CD14-positive monocyte (primary cell): Measurements from ENCODE around the gene GAPDHS. TPM values are rescaled to one million over a fixed set of nuclear protein-coding genes. Genes with fewer than 3 reads are reported as not detected.

Experiments
- DNase-seq, 3 donors: peaks; one replicate each; pipeline ENCODE4 v3.0.0-alpha.2; 2011 to 2022
- H2AFZ ChIP-seq: 2 replicates; pipeline ENCODE4 v1.6.0; 2012; ENCODE audit warnings: mild to moderate bottlenecking, low read depth, low read length, inconsistent platforms; ENCODE audit not compliant: insufficient read depth, poor library complexity, severe bottlenecking
- H3K27ac ChIP-seq, 2 donors: 1 replicate in 1 of 2; 2 replicates in 1 of 2; pipeline ENCODE4 v1.5.1; 2012 to 2013; ENCODE audit warnings: low read length in 2 of 2, control low read depth in 1 of 2, inconsistent platforms in 1 of 2, low read depth in 1 of 2, mild to moderate bottlenecking in 1 of 2
- H3K27me3 ChIP-seq, 2 donors: one replicate each; pipeline versions ENCODE4 v1.6.0 to v1.6.1; 2011 to 2013; ENCODE audit warnings: low read length in 2 of 2; ENCODE audit not compliant: control insufficient read depth in 2 of 2, insufficient read depth in 2 of 2
- H3K36me3 ChIP-seq, 2 donors: replicated peaks in 1 of 2; 1 replicate in 1 of 2; 2 replicates in 1 of 2; pipeline versions ENCODE4 v1.5.1 to v1.6.1; 2012 to 2013; ENCODE audit warnings: low read length in 2 of 2, control low read depth in 1 of 2, inconsistent platforms in 1 of 2, mild to moderate bottlenecking in 1 of 2; ENCODE audit not compliant: insufficient read depth in 2 of 2, control insufficient read depth in 1 of 2
- H3K4me1 ChIP-seq, 2 donors: 1 replicate in 1 of 2; 2 replicates in 1 of 2; pipeline versions ENCODE4 v1.5.1 to v1.6.1; 2012 to 2013; ENCODE audit warnings: low read length in 2 of 2, control low read depth in 1 of 2, inconsistent platforms in 1 of 2, mild to moderate bottlenecking in 1 of 2, moderate library complexity in 1 of 2; ENCODE audit not compliant: insufficient read depth in 2 of 2, control insufficient read depth in 1 of 2
- H3K4me2 ChIP-seq: replicated peaks from 2 replicates; pipeline ENCODE3; 2012; ENCODE audit warnings: low read length, moderate library complexity, mild to moderate bottlenecking; ENCODE audit not compliant: poor library complexity, severe bottlenecking; ENCODE audit errors: extremely low read depth
- H3K4me3 ChIP-seq, 3 experiments: fragments of 200-600 bp in 1 of 3; sonication (generic) in 1 of 3; replicated peaks in 1 of 3; 1 replicate in 2 of 3; 2 replicates in 1 of 3; pipeline ENCODE4 v1.5.1; 2011 to 2013; ENCODE audit warnings: low read length in 3 of 3, mild to moderate bottlenecking in 3 of 3, control low read depth in 2 of 3, low read depth in 2 of 3, inconsistent platforms in 1 of 3, moderate library complexity in 1 of 3
- H3K79me2 ChIP-seq: 2 replicates; pipeline ENCODE4 v1.6.0; 2012; ENCODE audit warnings: mild to moderate bottlenecking, control low read depth, inconsistent platforms, low read length, moderate library complexity; ENCODE audit not compliant: insufficient read depth
- H3K9ac ChIP-seq: 2 replicates; pipeline ENCODE4 v1.6.0; 2017; ENCODE audit warnings: low read length, mild to moderate bottlenecking; ENCODE audit not compliant: insufficient read depth, poor library complexity, severe bottlenecking
- H3K9me3 ChIP-seq, 2 donors: replicated peaks in 1 of 2; 1 replicate in 1 of 2; 2 replicates in 1 of 2; pipeline versions ENCODE4 v1.5.1 to v1.6.1; 2012 to 2013; ENCODE audit warnings: low read length in 2 of 2, control low read depth in 1 of 2; ENCODE audit not compliant: control insufficient read depth in 1 of 2, insufficient read depth in 1 of 2
- H4K20me1 ChIP-seq: 2 replicates; pipeline ENCODE4 v1.6.0; 2012; ENCODE audit warnings: mild to moderate bottlenecking, low read length, control low read depth, moderate library complexity; ENCODE audit not compliant: insufficient read depth
- H3K27ac Mint-ChIP-seq, 7 donors: one replicate each; pipeline ENCODE4 v1.8.0; 2020; ENCODE audit warnings: mild to moderate bottlenecking in 7 of 7, mixed read lengths in 7 of 7, moderate library complexity in 6 of 7, inconsistent platforms in 2 of 7
- H3K27me3 Mint-ChIP-seq, 3 donors: one replicate each; pipeline ENCODE4 v1.8.0; 2021 to 2022; ENCODE audit warnings: low read depth in 3 of 3, mild to moderate bottlenecking in 3 of 3, mixed read lengths in 3 of 3, moderate library complexity in 3 of 3, inconsistent platforms in 1 of 3
- H3K36me3 Mint-ChIP-seq, 2 donors: one replicate each; pipeline ENCODE4 v1.8.0; 2020; ENCODE audit warnings: mixed read lengths in 2 of 2, inconsistent platforms in 1 of 2, mild to moderate bottlenecking in 1 of 2
- H3K4me1 Mint-ChIP-seq: one replicate; pipeline ENCODE4 v1.8.0; 2020; ENCODE audit warnings: mild to moderate bottlenecking, mixed read lengths
- H3K4me3 Mint-ChIP-seq, 2 donors: one replicate each; pipeline ENCODE4 v1.8.0; 2020; ENCODE audit warnings: mild to moderate bottlenecking in 2 of 2, mixed read lengths in 2 of 2, moderate library complexity in 1 of 2
- H3K9me3 Mint-ChIP-seq, 7 donors: one replicate each; pipeline ENCODE4 v1.8.0; 2020 to 2022; ENCODE audit warnings: mixed read lengths in 7 of 7, mild to moderate bottlenecking in 6 of 7, moderate library complexity in 6 of 7, inconsistent platforms in 2 of 7
- WGBS: methylation state at CpG from one replicate; pipeline ENCODE4 v1.1.5; 2013; ENCODE audit warnings: missing lambda C conversion rate; ENCODE audit not compliant: insufficient coverage; 5-methylcytosine and 5-hydroxymethylcytosine counted together
- intact Hi-C, 2 donors: fragments of 100-400 bp; cut with micrococcal nuclease; formaldehyde crosslinking; loops; one replicate each; pipeline versions ENCODE4 v1.15.0 to v1.15.1; 2023
- polyA plus RNA-seq, 3 donors: library from polyadenylated mRNA; depleted of rRNA in 1 of 3; unstranded in 2 of 3; stranded (reverse) in 1 of 3; fragments of 300-500 nt in 2 of 3; fragments of >200 nt in 1 of 3; fragmentation: Illumina TruSeq in 2 of 3; gene quantifications; 1 replicate in 2 of 3; 2 replicates in 1 of 3; pipeline ENCODE4 v1.2.3, GENCODE V29; 2012 to 2021
- TF ChIP-seq, protein P1 (sequence below): fragments of 200-600 bp; IDR thresholded peaks from one replicate; pipeline ENCODE4 v1.8.0; 2022; ENCODE audit warnings: antibody characterized with exemption, mild to moderate bottlenecking

GAPDHS gene
- polyA plus RNA-seq, 3 donors = not detected

DNA sequence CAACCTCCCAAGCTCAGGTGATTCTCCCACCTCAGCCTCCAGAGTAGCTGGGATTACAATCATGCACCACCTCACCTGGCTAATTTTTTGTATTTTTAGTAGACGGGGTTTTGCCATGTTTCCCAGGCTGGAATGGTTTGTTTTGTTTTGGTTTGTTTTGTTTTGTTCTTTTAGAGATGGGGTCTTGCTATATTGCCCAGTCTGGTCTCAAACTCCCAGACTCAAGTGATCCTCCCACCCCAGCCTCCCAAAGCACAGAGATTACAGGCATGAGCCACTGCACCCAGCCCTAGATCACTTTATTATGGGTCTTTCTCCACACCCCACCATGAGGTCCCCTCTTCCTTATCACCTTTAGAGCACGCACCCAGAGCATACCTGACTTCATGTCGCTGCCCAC is 35.0 kb upstream of the GAPDHS start:
- intact Hi-C loops = loop anchor here (5.0 to 10.0 kb wide), 2 partner anchors 143 to 226 kb away; partner anchors contain the start of gene FFAR3 (in 1 of the 2)
- Mint-ChIP-seq H3K27ac (no peak overlapping the region), H3K36me3 (no peaks in the 10 kb centered on the region), H3K27me3 (peaks cover 7 to 10% (median 8%) of the 10 kb centered on the region in 3 donors), H3K4me1 (peaks cover 7% of the 10 kb centered on the region), H3K4me3 (no peak overlapping the region), H3K9me3 (peaks cover 0 to 2% (median 0%) of the 10 kb centered on the region in 7 donors)
- TF ChIP-seq, protein P1, sequence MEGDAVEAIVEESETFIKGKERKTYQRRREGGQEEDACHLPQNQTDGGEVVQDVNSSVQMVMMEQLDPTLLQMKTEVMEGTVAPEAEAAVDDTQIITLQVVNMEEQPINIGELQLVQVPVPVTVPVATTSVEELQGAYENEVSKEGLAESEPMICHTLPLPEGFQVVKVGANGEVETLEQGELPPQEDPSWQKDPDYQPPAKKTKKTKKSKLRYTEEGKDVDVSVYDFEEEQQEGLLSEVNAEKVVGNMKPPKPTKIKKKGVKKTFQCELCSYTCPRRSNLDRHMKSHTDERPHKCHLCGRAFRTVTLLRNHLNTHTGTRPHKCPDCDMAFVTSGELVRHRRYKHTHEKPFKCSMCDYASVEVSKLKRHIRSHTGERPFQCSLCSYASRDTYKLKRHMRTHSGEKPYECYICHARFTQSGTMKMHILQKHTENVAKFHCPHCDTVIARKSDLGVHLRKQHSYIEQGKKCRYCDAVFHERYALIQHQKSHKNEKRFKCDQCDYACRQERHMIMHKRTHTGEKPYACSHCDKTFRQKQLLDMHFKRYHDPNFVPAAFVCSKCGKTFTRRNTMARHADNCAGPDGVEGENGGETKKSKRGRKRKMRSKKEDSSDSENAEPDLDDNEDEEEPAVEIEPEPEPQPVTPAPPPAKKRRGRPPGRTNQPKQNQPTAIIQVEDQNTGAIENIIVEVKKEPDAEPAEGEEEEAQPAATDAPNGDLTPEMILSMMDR = no peak
- H3K9ac ChIP-seq = no peak overlapping the region
- no peaks in the 10 kb centered on the region for H4K20me1 ChIP-seq
- no peak overlapping the region for H3K4me2 ChIP-seq
- H3K9me3 ChIP-seq = no peaks in the 10 kb centered on the region
- no peaks in the 10 kb centered on the region for H3K36me3 ChIP-seq
- no peaks in the 10 kb centered on the region for H3K27me3 ChIP-seq
- H2AFZ ChIP-seq = no peak overlapping the region
- no peaks in the 10 kb centered on the region for H3K79me2 ChIP-seq
- no peak overlapping the region for H3K27ac ChIP-seq
- DNase-seq = no peak
- 94% methylated on average over 2 of the region's 3 CpGs for WGBS
- H3K4me1 ChIP-seq = peaks cover 0 to 5% of the 10 kb centered on the region in 2 donors
- no peak overlapping the region for H3K4me3 ChIP-seq

DNA sequence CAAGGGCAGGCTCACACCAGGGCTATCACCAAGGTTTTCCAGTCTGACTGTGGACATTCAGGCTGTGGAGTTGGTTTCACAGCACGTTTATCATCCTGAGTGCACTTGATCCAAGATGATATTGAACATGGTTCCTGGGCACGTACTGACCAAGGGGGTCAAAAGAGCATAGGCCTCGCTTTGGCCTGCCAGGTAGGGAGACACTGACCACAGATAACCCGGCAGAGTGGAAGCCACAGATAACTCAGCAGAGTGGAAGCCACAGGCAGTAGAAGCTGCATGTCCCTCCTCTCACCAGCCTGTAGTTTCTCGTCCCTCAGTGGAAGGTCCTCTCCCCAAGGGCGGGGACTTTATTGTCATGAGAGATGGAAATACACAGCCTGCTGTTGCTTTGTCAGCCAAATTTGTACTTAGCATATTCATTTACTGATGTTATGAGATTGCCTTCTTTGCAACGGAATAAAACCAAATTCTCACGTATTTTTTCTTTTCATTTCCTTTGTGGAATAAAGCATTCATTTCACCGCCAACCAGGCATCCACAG is 34.2 kb upstream of the GAPDHS start:
- H3K36me3 Mint-ChIP-seq = no peaks in the 10 kb centered on the region
- Histone ChIP-seq H3K4me2 (no peak overlapping the region), H3K27me3 (no peaks in the 10 kb centered on the region), H3K27ac (no peak overlapping the region), H4K20me1 (no peaks in the 10 kb centered on the region), H3K36me3 (no peaks in the 10 kb centered on the region), H3K9ac (no peak overlapping the region), H3K79me2 (no peaks in the 10 kb centered on the region), H3K4me1 (peaks cover 0 to 5% of the 10 kb centered on the region in 2 donors), H3K4me3 (no peak overlapping the region), H3K9me3 (no peaks in the 10 kb centered on the region), H2AFZ (no peak overlapping the region)
- peaks cover 0 to 2% (median 0%) of the 10 kb centered on the region in 7 donors for H3K9me3 Mint-ChIP-seq
- H3K4me1 Mint-ChIP-seq = peaks cover 7% of the 10 kb centered on the region
- 95% methylated on average over 6 of the region's 9 CpGs for WGBS
- intact Hi-C loops = loop anchor here (5.0 to 10.0 kb wide), 2 partner anchors 144 to 227 kb away; partner anchors contain the start of gene FFAR3 (in 1 of the 2)
- TF ChIP-seq, protein P1 = no peak
- no peak overlapping the region for H3K27ac Mint-ChIP-seq
- H3K4me3 Mint-ChIP-seq = no peak overlapping the region
- H3K27me3 Mint-ChIP-seq = peaks cover 9 to 12% (median 11%) of the 10 kb centered on the region in 3 donors
- no peak for DNase-seq
